Gastroesophageal sphincter (tissue), 4 donors: ENCODE data around the gene CDKN2D. TPM values are rescaled to one million over a fixed set of nuclear protein-coding genes. Genes with fewer than 3 reads are reported as not detected.

Source experiments
- ATAC-seq: fragments of 150-250 bp; one replicate; pipeline ENCODE4 v1.9.1; 2016; ENCODE audit warnings: mild to moderate bottlenecking, moderate library complexity
- H3K27ac ChIP-seq, 4 donors: fragments of 200-600 bp; sonication (generic) in 3 of 4; 1 replicate in 3 of 4; 2 replicates in 1 of 4; pipeline ENCODE4 v1.5.1; 2016 to 2019
- H3K27me3 ChIP-seq: fragments of 200-600 bp; sonication (generic); one replicate; pipeline ENCODE4 v1.5.1; 2019
- H3K36me3 ChIP-seq, 2 donors: fragments of 200-600 bp; sonication (generic); one replicate each; pipeline ENCODE4 v1.5.1; 2019; ENCODE audit warnings: control low read depth in 1 of 2
- H3K4me1 ChIP-seq, 3 donors: fragments of 200-600 bp; sonication (generic); 1 replicate in 2 of 3; 2 replicates in 1 of 3; pipeline ENCODE4 v1.5.1; 2016 to 2019; ENCODE audit warnings: control low read depth in 2 of 3
- H3K4me3 ChIP-seq, 2 donors: fragments of 200-600 bp; sonication (generic); one replicate each; pipeline ENCODE4 v1.5.1; 2019; ENCODE audit warnings: mild to moderate bottlenecking in 1 of 2, moderate library complexity in 1 of 2
- H3K9me3 ChIP-seq, 3 donors: fragments of 200-600 bp; sonication (generic); one replicate each; pipeline ENCODE4 v1.5.1; 2017 to 2019; ENCODE audit warnings: control low read depth in 2 of 3
- EP300 ChIP-seq: sonication (generic); formaldehyde crosslinking; IDR thresholded peaks from one replicate; pipeline ENCODE4 v1.6.1; 2017; ENCODE audit warnings: antibody characterized with exemption, mild to moderate bottlenecking
- POLR2A ChIP-seq, 2 donors: fragments of 450-650 bp; IDR thresholded peaks; one replicate each; pipeline ENCODE4 v1.6.1; 2017; ENCODE audit warnings: antibody characterized with exemption in 2 of 2, mild to moderate bottlenecking in 2 of 2, moderate library complexity in 1 of 2
- POLR2AphosphoS5 ChIP-seq: sonication (generic); formaldehyde crosslinking; IDR thresholded peaks from one replicate; pipeline ENCODE4 v1.6.1; 2017; ENCODE audit warnings: antibody characterized with exemption
- WGBS, 2 donors: methylation state at CpG; one replicate each; pipeline ENCODE4 v1.1.5; 2018; ENCODE audit warnings: low coverage in 1 of 2; 5-methylcytosine and 5-hydroxymethylcytosine counted together
- total RNA-seq, 4 donors: library from RNA; depleted of rRNA; stranded (reverse); fragments of >200 nt; gene quantifications; one replicate each; pipeline ENCODE4 v1.1.0, GENCODE V29; 2016
- TF ChIP-seq, protein P1 (sequence below), 4 experiments: fragments of 200-600 bp in 2 of 4; fragments of 450-650 bp in 2 of 4; sonication (generic) in 1 of 4; IDR thresholded peaks; one replicate each; pipeline ENCODE4 v1.5.1; 2017 to 2019; ENCODE audit warnings: antibody characterized with exemption in 4 of 4, mild to moderate bottlenecking in 2 of 4, moderate library complexity in 2 of 4

Gene CDKN2D
- total RNA-seq, 4 donors from 2014 or later = 5.4 to 15.9 (median 10.6) TPM

DNA sequence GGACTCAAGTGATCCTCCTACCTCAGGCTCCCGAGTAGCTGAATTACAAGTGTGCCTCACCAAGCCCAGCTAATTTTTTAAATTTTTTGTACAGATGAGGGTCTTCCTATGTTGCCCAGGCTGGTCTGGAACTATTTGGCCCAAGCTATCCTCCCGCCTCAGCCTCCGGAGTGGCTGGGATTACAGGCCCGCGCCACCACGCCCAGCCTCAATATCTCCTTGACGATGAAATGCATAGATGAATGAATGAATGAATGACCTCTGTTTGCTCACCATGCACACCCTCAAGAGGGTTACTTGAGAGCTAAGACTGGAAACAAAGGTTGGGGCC is 33.2 kb upstream of the CDKN2D start:
- no peak for ATAC-seq
- no peaks in the 10 kb centered on the region for H3K9me3 ChIP-seq
- H3K27ac ChIP-seq = peak overlapping the region in 3 of 4 donors; percentile 30 to 95 (median 91)
- H3K36me3 ChIP-seq = no peaks in the 10 kb centered on the region
- 22 to 50% methylated on average over 1 to 6 of the region's 7 CpGs for WGBS, 2 donors
- H3K27me3 ChIP-seq = peaks cover 11% of the 10 kb centered on the region
- TF ChIP-seq, protein P1, sequence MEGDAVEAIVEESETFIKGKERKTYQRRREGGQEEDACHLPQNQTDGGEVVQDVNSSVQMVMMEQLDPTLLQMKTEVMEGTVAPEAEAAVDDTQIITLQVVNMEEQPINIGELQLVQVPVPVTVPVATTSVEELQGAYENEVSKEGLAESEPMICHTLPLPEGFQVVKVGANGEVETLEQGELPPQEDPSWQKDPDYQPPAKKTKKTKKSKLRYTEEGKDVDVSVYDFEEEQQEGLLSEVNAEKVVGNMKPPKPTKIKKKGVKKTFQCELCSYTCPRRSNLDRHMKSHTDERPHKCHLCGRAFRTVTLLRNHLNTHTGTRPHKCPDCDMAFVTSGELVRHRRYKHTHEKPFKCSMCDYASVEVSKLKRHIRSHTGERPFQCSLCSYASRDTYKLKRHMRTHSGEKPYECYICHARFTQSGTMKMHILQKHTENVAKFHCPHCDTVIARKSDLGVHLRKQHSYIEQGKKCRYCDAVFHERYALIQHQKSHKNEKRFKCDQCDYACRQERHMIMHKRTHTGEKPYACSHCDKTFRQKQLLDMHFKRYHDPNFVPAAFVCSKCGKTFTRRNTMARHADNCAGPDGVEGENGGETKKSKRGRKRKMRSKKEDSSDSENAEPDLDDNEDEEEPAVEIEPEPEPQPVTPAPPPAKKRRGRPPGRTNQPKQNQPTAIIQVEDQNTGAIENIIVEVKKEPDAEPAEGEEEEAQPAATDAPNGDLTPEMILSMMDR (IDR thresholded peaks at IDR 0.05) = no peak
- TF ChIP-seq POLR2A (IDR thresholded peaks at IDR 0.05) (no peak), POLR2AphosphoS5 (no peak), EP300 (no peak)
- H3K4me1 ChIP-seq = peaks cover 0 to 32% (median 14%) of the 10 kb centered on the region in 3 donors
- H3K4me3 ChIP-seq = peak overlapping the region in 1 of 2 donors; percentile 99

DNA sequence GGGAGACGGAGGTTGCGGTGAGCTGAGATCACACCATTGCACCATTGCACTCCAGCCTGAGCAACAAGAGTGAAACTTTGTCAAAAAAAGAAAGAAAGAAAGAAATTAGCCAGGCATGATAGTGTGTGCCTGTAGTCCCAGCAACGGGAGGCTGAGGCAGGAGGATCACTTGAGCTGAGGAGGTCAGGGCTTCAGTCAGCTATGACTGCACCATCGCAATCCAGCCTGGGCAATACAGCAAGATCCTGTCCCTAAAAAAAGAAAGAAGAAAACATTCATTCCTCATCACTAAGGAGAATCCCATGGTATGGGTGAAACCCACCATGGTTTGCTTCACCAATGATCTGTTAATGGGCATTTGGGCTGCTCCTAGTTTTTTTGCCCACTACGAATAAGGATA is 31.4 kb upstream of the CDKN2D start:
- H3K4me3 ChIP-seq = no peak overlapping the region
- no peak for ATAC-seq
- H3K27me3 ChIP-seq = peaks cover 20% of the 10 kb centered on the region
- H3K27ac ChIP-seq = no peak overlapping the region
- TF ChIP-seq, protein P1 (IDR thresholded peaks at IDR 0.05) = no peak
- TF ChIP-seq POLR2AphosphoS5 (no peak), EP300 (no peak), POLR2A (IDR thresholded peaks at IDR 0.05) (no peak)
- 83 to 100% methylated on average over 1 to 3 of the region's 5 CpGs for WGBS, 2 donors
- H3K9me3 ChIP-seq = no peaks in the 10 kb centered on the region
- H3K4me1 ChIP-seq = peaks cover 0 to 29% (median 14%) of the 10 kb centered on the region in 3 donors
- no peaks in the 10 kb centered on the region for H3K36me3 ChIP-seq

DNA sequence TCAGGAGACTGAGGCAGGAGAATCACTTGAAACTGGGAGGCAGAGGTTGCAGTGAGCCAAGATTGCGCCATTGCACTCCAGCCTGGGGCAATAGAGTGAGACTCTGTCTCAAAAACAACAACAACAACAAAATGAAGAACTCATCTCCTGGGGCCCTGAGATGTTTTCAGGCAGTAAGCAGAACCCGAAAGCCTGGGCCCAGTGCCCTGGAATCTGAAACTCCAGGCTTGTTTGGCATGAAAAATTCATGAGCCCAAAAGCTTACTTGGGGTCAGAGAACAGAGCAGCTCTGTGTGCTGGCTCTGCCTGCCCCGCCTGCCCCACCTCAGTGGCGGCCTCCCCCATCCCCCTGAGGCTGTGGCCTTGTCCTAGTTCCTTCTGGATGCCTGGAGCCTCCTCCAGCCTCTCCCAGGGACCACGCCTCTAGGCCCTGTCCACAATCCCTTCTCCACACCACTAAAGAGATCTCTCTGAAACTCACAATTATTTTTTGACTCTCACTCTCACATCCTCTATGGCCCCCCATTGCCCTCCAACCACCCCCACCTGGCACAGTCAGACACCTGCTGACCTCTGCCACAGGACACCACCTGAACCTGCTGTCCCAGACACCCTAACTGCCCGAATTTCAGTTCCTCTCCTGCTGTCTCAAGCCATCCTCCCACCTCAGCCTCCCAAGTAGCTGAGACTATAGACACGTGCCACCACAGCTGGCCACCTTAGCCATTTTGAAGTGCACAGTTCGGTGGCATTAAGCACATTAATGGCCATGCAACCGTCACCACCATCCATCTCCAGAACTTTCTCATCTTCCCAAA is 25.2 kb upstream of the CDKN2D start:
- Histone ChIP-seq H3K4me1 (peaks cover 0 to 11% (median 0%) of the 10 kb centered on the region in 3 donors), H3K4me3 (no peak overlapping the region), H3K27ac (peak overlapping the region in 3 of 4 donors; percentile 17 to 49 (median 48)), H3K9me3 (no peaks in the 10 kb centered on the region), H3K36me3 (no peaks in the 10 kb centered on the region), H3K27me3 (peaks cover 55% of the 10 kb centered on the region)
- WGBS, 2 donors = 71 to 83% methylated on average over 4 to 9 of the region's 9 CpGs
- peak; percentile 61 for ATAC-seq
- TF ChIP-seq POLR2AphosphoS5 (no peak), POLR2A (IDR thresholded peaks at IDR 0.05) (no peak), EP300 (no peak)
- TF ChIP-seq, protein P1 (IDR thresholded peaks at IDR 0.05) = no peak

DNA sequence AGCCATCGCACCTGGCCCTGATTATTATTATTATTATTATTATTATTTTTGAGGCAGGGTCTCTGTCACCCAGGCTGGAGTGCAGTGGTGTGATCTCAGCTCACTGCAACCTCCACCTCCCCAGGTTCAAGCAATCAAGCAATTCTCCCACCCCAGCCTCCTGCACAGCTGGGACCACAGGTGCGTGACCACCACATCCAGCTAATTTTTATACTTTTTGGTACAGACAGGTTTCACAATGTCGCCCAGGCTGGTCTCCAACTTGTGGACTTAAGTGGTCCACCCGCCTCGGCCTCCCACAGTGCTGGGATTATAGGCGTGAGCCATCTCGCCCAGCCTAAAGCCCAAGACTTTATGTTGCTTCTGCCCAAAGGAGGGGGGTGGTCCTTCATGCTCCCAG is 24.4 kb upstream of the CDKN2D start:
- 93 to 100% methylated on average over 2 to 3 of the region's 7 CpGs for WGBS, 2 donors
- ATAC-seq = no peak
- Histone ChIP-seq H3K4me3 (no peak overlapping the region), H3K9me3 (no peaks in the 10 kb centered on the region), H3K4me1 (peaks cover 0 to 11% (median 0%) of the 10 kb centered on the region in 3 donors), H3K27ac (peak overlapping the region in 2 of 4 donors; percentile 48 to 49), H3K36me3 (no peaks in the 10 kb centered on the region), H3K27me3 (peaks cover 61% of the 10 kb centered on the region)
- TF ChIP-seq, protein P1 (IDR thresholded peaks at IDR 0.05) = no peak
- TF ChIP-seq EP300 = no peak
- TF ChIP-seq POLR2A (IDR thresholded peaks at IDR 0.05) = no peak

DNA sequence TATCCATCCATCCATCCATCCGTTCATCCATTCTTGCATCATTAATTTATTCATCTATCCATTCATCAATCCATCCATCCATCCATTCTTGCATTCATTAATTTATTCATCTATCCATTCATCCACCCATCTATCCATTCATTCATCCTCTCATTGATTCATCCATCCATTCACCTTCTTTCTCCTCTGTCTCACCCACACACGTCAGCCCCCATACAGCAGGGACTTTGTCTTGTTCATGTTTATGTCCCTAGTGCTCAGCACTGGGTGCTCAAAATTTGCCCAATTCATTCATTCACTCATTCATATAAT is 19.0 kb upstream of the CDKN2D start:
- no peaks in the 10 kb centered on the region for H3K36me3 ChIP-seq
- H3K9me3 ChIP-seq = no peaks in the 10 kb centered on the region
- H3K4me1 ChIP-seq = no peaks in the 10 kb centered on the region
- no peak overlapping the region for H3K4me3 ChIP-seq
- H3K27me3 ChIP-seq = peaks cover 65% of the 10 kb centered on the region
- whole genome bisulfite sequencing, 2 donors = 71 to 88% methylated on average over 2 of the region's 2 CpGs
- ATAC-seq = no peak
- TF ChIP-seq POLR2A (IDR thresholded peaks at IDR 0.05) (no peak), EP300 (no peak), POLR2AphosphoS5 (no peak)
- TF ChIP-seq, protein P1 (IDR thresholded peaks at IDR 0.05) = no peak
- no peak overlapping the region for H3K27ac ChIP-seq
